Activated CD4-positive, alpha-beta T cell treated with anti-CD3 and anti-CD28 coated beads, Interleukin-2, amount 10 ng/mL, durations not matched to agents 7 days and 5 days (primary cell): Measurements from ENCODE around the gene IER3. TPM values are rescaled to one million over a fixed set of nuclear protein-coding genes. Genes with fewer than 3 reads are reported as not detected.
"Not testable (repeated sequence)": the region's sequence is repeated elsewhere in the genome, so short reads cannot be mapped to it uniquely, and the experiment has no call there.

ENCODE experiments used
- CTCF ChIA-PET: fragments of 350-600 bp; sonication (Branson Sonifier 250); formaldehyde crosslinking; loops from one replicate; lab custom pipeline; 2021; ENCODE audit warnings: antibody characterized with exemption; lab: Charles Lee
- POLR2A ChIA-PET: fragments of 350-600 bp; sonication (Branson Sonifier 250); formaldehyde crosslinking; loops from one replicate; lab custom pipeline; 2021; ENCODE audit warnings: antibody characterized with exemption; lab: Charles Lee
- DNase-seq: peaks from one replicate; pipeline ENCODE4 v3.0.0-alpha.2; 2020
- H3K27ac Mint-ChIP-seq: one replicate; pipeline ENCODE4 v1.8.0; 2021; ENCODE audit warnings: mild to moderate bottlenecking, moderate library complexity, mixed read lengths
- H3K27me3 Mint-ChIP-seq: one replicate; pipeline ENCODE4 v1.8.0; 2021; ENCODE audit warnings: mixed read lengths
- H3K36me3 Mint-ChIP-seq: one replicate; pipeline ENCODE4 v1.8.0; 2021; ENCODE audit warnings: low read depth, mixed read lengths
- H3K4me1 Mint-ChIP-seq: one replicate; pipeline ENCODE4 v1.8.0; 2021; ENCODE audit warnings: mixed read lengths
- H3K4me3 Mint-ChIP-seq: one replicate; pipeline ENCODE4 v1.8.0; 2021; ENCODE audit warnings: mild to moderate bottlenecking, moderate library complexity, mixed read lengths
- H3K9me3 Mint-ChIP-seq: one replicate; pipeline ENCODE4 v1.8.0; 2021; ENCODE audit warnings: mixed read lengths
- total RNA-seq, 2 experiments: library from RNA; stranded (reverse); gene quantifications; one replicate each; pipeline ENCODE4 v1.2.3, GENCODE V29; 2021

The IER3 gene
- total RNA-seq, 2 experiments from 2014 or later = 30.5 to 34.9 TPM

- Mint-ChIP-seq H3K36me3 (peaks cover 1% of the 10 kb centered on the region), H3K27ac (peak overlapping the region; percentile 43), H3K27me3 (no peaks in the 10 kb centered on the region), H3K9me3 (peaks cover 4% of the 10 kb centered on the region), H3K4me3 (no peak overlapping the region), H3K4me1 (peaks cover 75% of the 10 kb centered on the region)
- ChIA-PET CTCF (interaction anchor here (0.7 to 2.0 kb wide), 8 partner anchors 9 to 97 kb away, joined by 3 to 7 read pairs (median 3); partner anchors contain the start of gene IER3), POLR2A (interaction anchor here (0.7 kb wide), 1 partner anchor 27 kb away, joined by 3 read pairs; no protein-coding TSS in a partner anchor)
- DNase-seq = no peak
These were observed 22.3 kb upstream of the IER3 start for GRCh38 chr6:30766461-30767157.

DNA sequence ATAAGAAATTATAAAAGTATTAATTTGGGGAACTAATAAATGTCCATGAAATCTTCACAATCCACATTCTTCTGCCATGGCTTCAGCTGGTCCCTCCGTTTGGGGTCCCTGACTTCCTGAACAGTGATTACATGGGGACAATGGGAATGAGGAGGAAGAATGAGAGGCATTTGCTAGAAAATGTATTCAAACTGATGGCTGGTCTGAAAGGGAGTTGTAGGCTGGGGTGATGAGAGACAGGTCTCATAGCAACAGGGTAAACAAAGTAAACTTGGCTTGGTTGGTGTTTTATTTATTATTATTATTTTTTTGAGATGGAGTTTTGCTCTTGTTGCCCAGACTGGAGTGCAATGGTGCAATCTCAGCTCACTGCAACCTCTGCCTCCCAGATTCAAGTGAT, 21.1 kb upstream of the IER3 start:
- H3K9me3 Mint-ChIP-seq, H3K27ac Mint-ChIP-seq, H3K36me3 Mint-ChIP-seq, H3K27me3 Mint-ChIP-seq, H3K4me3 Mint-ChIP-seq, POLR2A ChIA-PET, DNase-seq: not testable (repeated sequence)
- H3K4me1 Mint-ChIP-seq = peaks cover 69% of the 10 kb centered on the region
- CTCF ChIA-PET = interaction anchor here (1.6 kb wide), 1 partner anchor 35 kb away, joined by 5 read pairs; no protein-coding TSS in a partner anchor

DNA sequence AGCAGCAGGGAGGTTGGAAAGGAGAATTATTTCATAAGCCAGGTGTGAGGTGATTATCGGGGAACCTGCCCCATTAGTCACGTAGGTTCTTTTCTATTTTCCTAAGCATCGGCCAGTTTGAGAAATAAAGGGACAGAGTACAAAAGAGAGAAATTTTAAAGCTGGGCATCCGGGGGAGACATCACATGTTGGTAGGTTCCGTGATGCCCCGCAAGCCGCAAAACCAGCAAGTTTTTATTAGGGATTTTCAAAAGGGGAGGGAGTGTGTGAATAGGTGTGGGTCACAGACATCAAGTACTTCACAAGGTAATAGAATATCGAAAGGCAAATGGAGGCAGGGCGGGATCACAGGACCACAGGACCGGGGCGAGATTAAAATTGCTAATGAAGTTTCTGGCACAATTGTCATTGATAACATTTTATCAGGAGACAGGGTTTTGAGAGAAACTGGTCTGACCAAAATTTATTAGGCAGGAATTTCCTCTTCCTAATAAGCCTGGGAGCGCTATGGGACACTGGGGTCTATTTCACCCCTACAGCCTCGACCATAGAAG, 20.2 kb upstream of the IER3 start:
- H3K27me3 Mint-ChIP-seq, H3K36me3 Mint-ChIP-seq, POLR2A ChIA-PET, DNase-seq, H3K27ac Mint-ChIP-seq, H3K4me3 Mint-ChIP-seq, H3K9me3 Mint-ChIP-seq: not testable (repeated sequence)
- peaks cover 60% of the 10 kb centered on the region for H3K4me1 Mint-ChIP-seq
- CTCF ChIA-PET = interaction anchor here (1.0 kb wide), 1 partner anchor 24 kb away, joined by 4 read pairs; no protein-coding TSS in a partner anchor

DNA sequence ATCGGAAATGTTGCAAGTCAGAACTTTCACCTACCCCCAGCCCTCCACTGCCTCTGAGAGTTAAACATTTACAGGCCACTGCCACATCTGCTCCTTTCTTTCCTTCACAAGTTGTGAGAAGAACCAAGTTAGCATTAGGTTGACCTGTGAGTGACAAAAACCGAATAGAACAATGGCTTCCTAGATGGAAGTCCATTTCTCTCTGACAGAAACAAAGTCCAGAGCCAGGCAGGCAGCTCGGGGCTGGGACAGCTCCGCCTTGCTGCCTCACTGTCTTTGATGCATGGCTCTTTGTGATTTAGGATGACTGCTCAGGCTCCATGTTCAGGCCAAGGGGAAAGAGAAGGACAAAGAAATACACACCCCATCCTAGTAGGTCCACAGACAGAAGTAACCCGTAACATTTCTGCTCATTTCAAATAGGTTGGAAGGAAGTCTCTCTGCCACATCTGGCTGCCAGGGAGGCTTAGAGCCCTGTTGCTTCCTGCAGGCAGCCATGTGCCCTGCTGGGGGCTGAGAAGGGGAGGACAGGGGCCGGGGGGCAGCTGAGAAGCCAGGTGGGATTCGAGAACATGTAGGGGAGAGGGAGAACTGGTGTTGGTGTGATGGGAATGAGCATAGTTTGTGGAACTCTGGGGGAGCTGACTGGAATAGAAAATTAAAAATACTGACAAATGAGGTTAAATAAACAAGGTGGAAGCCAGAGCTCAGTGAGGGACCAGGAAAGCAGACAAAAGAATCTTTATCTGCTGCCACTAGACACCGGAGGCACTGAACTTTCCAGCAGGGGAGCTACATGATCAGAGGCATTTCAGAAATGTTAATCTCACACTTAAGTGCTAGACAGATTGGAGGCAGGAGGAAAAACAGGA, 19.5 kb upstream of the IER3 start:
- H3K36me3 Mint-ChIP-seq = peaks cover 4% of the 10 kb centered on the region
- peaks cover 7% of the 10 kb centered on the region for H3K9me3 Mint-ChIP-seq
- POLR2A ChIA-PET = no interaction called here
- CTCF ChIA-PET = interaction anchor here (0.6 to 1.1 kb wide), 4 partner anchors 13 to 150 kb away, joined by 3 to 7 read pairs (median 4); no protein-coding TSS in a partner anchor
- H3K27ac Mint-ChIP-seq = peak overlapping the region; percentile 74
- no peaks in the 10 kb centered on the region for H3K27me3 Mint-ChIP-seq
- DNase-seq = no peak
- no peak overlapping the region for H3K4me3 Mint-ChIP-seq
- peaks cover 55% of the 10 kb centered on the region for H3K4me1 Mint-ChIP-seq

DNA sequence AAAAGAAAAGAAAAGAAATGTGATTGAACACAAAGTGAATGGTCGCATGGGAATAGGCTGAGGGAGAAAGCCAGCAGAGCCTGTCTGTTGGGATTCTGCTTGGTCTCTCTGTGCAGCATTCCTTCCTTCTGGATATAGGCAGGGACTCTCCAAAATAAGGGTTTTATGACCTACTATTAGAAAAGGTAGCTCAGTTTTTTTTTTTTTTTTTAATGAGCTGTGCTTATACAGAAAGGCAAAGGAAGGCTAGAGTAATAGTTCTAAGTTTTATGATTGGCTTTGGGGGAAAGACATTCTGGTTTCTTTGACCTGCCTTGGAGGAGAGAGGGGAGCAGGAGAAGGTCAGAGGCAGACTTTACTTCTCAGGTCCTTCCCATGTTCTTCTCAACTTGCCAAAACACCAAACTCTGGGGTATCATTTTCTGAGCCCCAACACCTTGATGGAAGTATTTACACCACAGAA, 18.8 kb upstream of the IER3 start:
- ChIA-PET CTCF (interaction anchor here (0.6 to 1.1 kb wide), 5 partner anchors 12 to 431 kb away, joined by 3 to 7 read pairs (median 4); no protein-coding TSS in a partner anchor), POLR2A (no interaction called here)
- H3K9me3 Mint-ChIP-seq = peaks cover 9% of the 10 kb centered on the region
- H3K27ac Mint-ChIP-seq = no peak overlapping the region
- no peaks in the 10 kb centered on the region for H3K27me3 Mint-ChIP-seq
- no peak overlapping the region for H3K4me3 Mint-ChIP-seq
- H3K4me1 Mint-ChIP-seq = peaks cover 51% of the 10 kb centered on the region
- DNase-seq = no peak
- H3K36me3 Mint-ChIP-seq = peaks cover 4% of the 10 kb centered on the region

DNA sequence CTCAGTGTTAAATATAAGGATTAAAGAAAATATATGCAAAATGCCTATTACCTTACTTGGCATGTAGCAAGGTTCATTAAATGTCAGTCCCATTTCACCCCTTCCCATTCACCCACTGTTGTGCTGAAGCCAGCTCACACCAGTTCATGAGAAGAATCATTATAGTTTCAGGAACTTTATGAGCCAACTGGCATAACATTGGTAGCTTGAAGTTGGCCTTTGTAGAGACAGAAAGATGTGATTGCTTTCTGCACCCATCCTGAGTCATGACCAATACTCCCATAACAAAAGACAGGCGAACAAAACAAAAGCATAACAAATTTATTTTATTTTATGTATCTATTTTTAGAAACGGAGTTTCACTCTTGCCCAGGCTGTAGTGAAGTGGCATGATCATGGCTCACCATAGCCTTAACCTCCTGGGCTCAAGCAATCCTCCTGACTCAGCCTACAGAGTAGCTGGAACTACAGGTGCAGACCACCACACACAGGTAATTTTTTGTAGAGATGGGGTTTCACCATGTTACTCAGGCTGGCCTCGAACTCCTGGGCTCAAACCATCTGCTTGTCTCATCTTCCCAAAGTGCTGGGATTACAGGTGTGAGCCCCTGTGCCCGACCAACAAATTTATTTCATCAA, 17.6 kb upstream of the IER3 start:
- POLR2A ChIA-PET = no interaction called here
- peaks cover 4% of the 10 kb centered on the region for H3K36me3 Mint-ChIP-seq
- no peaks in the 10 kb centered on the region for H3K27me3 Mint-ChIP-seq
- no peak overlapping the region for H3K27ac Mint-ChIP-seq
- DNase-seq = no peak
- peaks cover 9% of the 10 kb centered on the region for H3K9me3 Mint-ChIP-seq
- H3K4me1 Mint-ChIP-seq = peaks cover 44% of the 10 kb centered on the region
- no peak overlapping the region for H3K4me3 Mint-ChIP-seq
- CTCF ChIA-PET = interaction anchor here (1.1 kb wide), 1 partner anchor 10 kb away, joined by 3 read pairs; no protein-coding TSS in a partner anchor

DNA sequence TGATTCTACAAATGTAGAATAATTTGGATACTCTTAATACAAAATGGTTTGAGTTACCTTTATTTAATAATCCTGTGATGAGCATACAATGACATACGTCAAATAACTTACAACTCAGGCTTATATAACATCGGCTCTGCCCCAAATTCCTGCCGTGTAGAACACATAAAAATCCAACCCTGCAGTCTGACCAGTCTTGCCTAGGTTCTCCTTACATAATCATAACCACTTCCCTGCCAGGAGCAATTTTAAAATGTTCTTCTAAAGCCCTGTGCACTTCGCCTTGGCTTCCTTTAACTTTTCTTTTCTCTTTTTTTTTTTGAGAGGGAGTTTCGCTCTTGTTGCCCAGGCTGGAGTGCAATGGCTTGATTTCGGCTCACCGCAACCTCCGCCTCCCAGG, 16.2 kb upstream of the IER3 start:
- Mint-ChIP-seq H3K4me1 (peaks cover 35% of the 10 kb centered on the region), H3K27me3 (no peaks in the 10 kb centered on the region), H3K27ac (no peak overlapping the region), H3K4me3 (no peak overlapping the region), H3K9me3 (peaks cover 9% of the 10 kb centered on the region), H3K36me3 (peaks cover 4% of the 10 kb centered on the region)
- POLR2A ChIA-PET = no interaction called here
- CTCF ChIA-PET = interaction anchor here (0.5 kb wide), 1 partner anchor 132 kb away, joined by 3 read pairs; no protein-coding TSS in a partner anchor
- DNase-seq = no peak

DNA sequence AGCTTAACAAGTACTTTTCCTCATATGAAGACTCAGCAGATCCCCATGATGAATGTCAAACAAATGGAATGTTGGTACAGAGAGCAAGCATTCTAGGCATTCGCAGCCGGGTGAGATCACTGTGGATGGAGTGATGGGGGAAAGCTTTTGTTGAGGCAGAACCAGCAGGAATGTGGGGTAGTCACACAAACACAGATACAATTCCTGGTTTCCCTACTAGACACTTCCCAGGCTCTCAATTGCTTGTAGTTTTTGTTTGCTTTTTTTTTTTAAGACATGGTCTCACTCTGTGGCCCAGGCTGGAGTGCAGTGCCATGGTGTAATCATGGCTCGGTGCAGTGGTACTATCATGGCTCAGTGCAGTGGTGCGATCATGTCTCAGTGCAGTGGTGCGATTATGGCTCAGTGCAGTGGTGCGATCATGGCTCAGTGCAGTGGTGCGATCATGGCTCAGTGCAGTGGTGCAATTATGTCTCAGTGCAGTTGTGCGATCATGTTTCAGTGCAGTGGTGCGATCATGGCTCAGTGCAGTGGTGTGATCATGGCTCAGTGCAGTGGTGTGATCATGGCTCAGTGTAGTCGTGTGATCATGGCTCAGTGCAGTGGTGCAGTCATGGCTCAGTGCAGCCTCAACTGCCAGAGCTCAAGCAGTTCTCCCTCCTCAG, 15.4 kb upstream of the IER3 start:
- peaks cover 3% of the 10 kb centered on the region for H3K36me3 Mint-ChIP-seq
- DNase-seq = no peak
- CTCF ChIA-PET = interaction anchor here (1.3 kb wide), 1 partner anchor 10 kb away, joined by 4 read pairs; no protein-coding TSS in a partner anchor
- POLR2A ChIA-PET = no interaction called here
- H3K27me3 Mint-ChIP-seq = no peaks in the 10 kb centered on the region
- H3K4me3 Mint-ChIP-seq = no peak overlapping the region
- no peak overlapping the region for H3K27ac Mint-ChIP-seq
- H3K4me1 Mint-ChIP-seq = peaks cover 32% of the 10 kb centered on the region
- H3K9me3 Mint-ChIP-seq = peaks cover 7% of the 10 kb centered on the region

GRCh38 chr6:30757261-30757904, 13.0 kb upstream of the IER3 start:
- H3K4me1 Mint-ChIP-seq = peaks cover 14% of the 10 kb centered on the region

GRCh38 chr6:30756405-30757003, 12.2 kb upstream of the IER3 start:
- H3K4me3 Mint-ChIP-seq, H3K36me3 Mint-ChIP-seq, H3K9me3 Mint-ChIP-seq, H3K27me3 Mint-ChIP-seq, DNase-seq, H3K27ac Mint-ChIP-seq, POLR2A ChIA-PET: not testable (repeated sequence)
- peaks cover 11% of the 10 kb centered on the region for H3K4me1 Mint-ChIP-seq
- CTCF ChIA-PET = interaction anchor here (0.7 to 3.1 kb wide), 3 partner anchors 10 to 121 kb away, joined by 3 to 9 read pairs (median 3); no protein-coding TSS in a partner anchor

More at GRCh38 chr6:30757261-30757904, 13.0 kb upstream of the IER3 start:
- Mint-ChIP-seq H3K4me3 (no peak overlapping the region), H3K9me3 (peaks cover 5% of the 10 kb centered on the region), H3K27me3 (no peaks in the 10 kb centered on the region), H3K36me3 (peaks cover 3% of the 10 kb centered on the region), H3K27ac (no peak overlapping the region)
- DNase-seq = no peak
- POLR2A ChIA-PET = no interaction called here
- CTCF ChIA-PET = interaction anchor here (1.0 to 3.1 kb wide), 2 partner anchors 9 to 11 kb away, joined by 3 to 9 read pairs; no protein-coding TSS in a partner anchor

GRCh38 chr6:30754631-30755030, 10.3 kb upstream of the IER3 start:
- Mint-ChIP-seq H3K27me3 (no peaks in the 10 kb centered on the region), H3K27ac (no peak overlapping the region), H3K4me3 (no peak overlapping the region), H3K4me1 (peaks cover 16% of the 10 kb centered on the region), H3K36me3 (no peaks in the 10 kb centered on the region), H3K9me3 (peaks cover 5% of the 10 kb centered on the region)
- POLR2A ChIA-PET = no interaction called here
- no peak for DNase-seq
- CTCF ChIA-PET = interaction anchor here (1.0 kb wide), 1 partner anchor 39 kb away, joined by 3 read pairs; no protein-coding TSS in a partner anchor
